Stimulated activated CD4-positive, alpha-beta T cell treated with anti-CD3 and anti-CD28 coated beads, TNF-alpha, amount 100 ng/mL, for 48 hours (primary cell): Measurements from ENCODE around the gene NAT8L.
"Not testable (repeated sequence)": the region's sequence is repeated elsewhere in the genome, so short reads cannot be mapped to it uniquely, and the experiment has no call there.

Source experiments
- DNase-seq, 3 donors: peaks; one replicate each; pipeline ENCODE4 v3.0.0-alpha.2; 2020; ENCODE audit warnings: low read depth in 3 of 3

NAT8L gene, protein sequence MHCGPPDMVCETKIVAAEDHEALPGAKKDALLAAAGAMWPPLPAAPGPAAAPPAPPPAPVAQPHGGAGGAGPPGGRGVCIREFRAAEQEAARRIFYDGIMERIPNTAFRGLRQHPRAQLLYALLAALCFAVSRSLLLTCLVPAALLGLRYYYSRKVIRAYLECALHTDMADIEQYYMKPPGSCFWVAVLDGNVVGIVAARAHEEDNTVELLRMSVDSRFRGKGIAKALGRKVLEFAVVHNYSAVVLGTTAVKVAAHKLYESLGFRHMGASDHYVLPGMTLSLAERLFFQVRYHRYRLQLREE

DNA sequence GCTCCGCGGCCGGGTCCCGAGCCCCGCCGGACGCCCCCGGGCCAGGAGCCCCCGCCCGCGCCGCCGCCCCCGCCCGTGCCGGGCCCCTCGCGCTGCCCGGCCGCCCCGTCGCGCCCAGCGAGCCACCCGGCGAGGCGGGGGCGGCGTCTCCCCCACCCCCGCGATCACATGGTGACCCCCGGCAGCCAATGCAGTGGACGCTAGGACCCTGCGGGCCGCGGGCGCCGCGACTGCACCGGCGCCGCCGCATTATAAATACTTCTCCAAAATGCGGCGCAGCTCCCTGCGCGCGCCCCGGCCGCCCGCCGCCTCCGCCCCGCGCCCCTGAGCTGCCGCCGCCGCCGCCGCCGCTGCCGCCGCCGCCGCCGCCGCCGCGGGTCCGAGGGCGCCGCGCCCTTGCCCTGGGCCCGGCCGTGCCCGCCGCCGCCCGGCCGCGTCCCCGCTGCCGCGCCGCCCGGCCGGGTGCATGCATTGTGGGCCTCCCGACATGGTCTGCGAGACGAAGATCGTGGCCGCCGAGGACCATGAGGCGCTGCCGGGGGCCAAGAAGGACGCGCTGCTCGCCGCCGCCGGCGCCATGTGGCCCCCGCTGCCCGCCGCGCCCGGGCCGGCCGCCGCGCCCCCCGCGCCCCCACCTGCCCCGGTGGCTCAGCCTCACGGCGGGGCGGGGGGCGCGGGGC, at the start of gene NAT8L:
TSS of gene NAT8L (plus strand) at position 282 of the 680 bp plus-strand sequence. CDS start at position 467, 185 bp downstream.
- DNase-seq, result no peak

DNA sequence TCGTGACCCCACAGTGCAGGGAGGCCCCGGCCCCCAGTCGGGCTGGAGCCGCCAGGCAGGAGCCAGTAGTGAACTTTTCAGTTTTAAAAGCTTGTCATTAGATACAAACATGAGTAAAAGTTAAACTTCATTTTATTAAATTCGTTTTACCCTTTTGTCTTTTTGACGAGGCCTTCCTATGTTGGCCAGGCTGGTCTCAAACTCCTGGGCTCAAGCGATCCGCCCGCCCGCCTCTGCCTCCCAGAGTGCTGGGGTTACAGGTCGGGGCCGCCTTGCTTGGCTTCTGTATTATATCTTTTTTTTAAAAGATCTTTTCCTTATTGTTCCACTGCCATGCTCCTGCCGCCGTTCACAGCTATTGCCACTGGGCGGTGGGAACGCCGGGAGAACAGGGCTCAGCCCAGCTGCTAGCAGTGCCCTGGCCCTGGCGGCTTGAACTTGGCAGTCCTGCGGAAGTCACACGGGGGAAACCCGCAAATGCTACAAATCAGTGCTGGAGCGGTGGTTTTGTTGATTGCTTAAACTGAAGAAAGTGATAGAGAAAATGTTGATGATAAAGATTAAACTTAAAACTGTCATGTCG, 49.4 kb upstream of the NAT8L start:
- DNase-seq, result peak; percentile 10 to 22 (median 21)

DNA sequence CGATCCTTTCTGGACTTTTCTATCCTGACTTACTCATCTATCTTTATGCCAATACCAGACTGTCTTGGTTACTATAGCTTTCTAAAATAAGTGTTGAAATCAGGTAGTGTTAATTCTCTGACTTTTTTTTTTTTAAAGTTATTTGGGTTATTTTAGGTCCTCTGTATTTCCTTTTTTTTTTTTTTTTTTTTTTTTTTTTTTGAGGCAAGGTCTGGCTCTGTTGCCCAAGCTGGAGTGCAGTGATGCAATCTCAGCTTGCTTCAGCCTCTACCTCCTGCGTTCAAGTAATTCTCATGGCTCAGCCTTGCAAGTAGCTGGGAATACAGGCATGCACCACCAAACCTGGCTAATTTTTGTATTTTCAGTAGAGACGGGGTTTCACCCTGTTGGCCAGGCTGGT, 47.5 kb upstream of the NAT8L start:
- no peak for DNase-seq

DNA sequence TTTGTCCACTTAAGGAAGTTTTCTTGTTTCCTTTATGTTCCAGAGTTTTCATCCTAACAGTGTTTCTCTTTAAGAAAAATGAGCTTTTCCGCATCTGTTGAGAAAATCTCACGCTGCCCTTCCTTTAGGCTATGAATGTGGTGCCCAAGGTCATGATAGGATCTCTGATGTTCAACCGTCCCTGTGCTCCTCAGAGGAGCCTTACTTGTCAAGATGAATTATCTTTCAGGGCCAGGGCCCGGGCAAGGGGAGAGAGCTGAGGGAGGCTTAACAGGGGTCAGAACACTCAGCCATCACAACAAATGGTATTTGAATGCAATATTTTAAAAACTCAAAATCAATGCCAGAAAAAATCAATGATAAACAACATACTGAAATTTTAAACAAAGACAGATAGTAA, 44.1 kb upstream of the NAT8L start:
- DNase-seq, result no peak

DNA sequence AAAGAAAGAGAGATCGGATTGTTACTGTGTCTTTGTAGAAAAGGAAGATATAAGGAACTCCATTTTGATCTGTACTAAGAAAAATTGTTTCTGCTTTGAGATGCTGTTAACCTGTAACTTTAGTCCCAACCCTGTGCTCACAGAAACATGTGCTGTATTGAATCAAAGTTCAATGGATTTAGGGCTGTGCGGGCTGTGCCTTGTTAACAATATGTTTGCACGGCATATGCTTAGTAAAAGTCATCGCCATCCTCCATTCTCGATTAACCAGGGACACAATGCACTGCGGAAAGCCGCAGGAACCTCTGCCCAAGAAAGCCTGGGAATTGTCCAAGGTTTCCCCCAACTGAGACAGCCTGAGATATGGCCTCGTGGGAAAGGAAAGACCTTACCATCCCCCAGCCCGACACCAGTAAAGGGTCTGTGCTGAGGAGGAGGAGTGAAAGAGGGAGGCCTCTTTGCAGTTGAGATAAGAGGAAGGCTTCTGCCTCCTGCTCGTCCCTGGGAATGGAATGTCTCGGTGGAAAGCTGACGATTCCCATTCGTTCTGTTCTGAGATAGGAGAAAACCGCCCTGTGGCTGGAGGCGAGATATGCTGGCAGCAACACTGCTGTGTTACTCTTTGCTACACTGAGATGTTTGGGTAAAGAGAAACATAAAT, 37.6 kb upstream of the NAT8L start:
- not testable (repeated sequence) for DNase-seq

DNA sequence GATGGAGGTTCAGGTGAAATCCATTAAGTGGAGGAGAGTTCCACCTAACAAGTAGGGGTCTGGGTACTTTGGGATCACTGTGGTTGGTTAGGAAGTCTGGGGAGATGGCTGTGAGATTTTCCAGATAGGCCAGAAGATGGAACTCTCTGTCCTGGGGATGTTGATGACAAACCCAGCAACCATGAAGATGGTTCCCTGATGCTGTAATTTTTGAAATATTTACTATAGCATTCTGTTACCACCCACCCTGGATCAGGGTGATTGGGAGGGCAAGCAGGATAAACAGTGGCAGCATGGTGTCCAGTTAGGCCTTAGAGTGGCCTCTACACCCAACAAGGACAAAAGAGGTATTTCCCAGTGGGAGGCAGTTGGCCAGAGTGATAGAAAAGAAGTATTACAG, 34.4 kb upstream of the NAT8L start:
- no peak for DNase-seq

DNA sequence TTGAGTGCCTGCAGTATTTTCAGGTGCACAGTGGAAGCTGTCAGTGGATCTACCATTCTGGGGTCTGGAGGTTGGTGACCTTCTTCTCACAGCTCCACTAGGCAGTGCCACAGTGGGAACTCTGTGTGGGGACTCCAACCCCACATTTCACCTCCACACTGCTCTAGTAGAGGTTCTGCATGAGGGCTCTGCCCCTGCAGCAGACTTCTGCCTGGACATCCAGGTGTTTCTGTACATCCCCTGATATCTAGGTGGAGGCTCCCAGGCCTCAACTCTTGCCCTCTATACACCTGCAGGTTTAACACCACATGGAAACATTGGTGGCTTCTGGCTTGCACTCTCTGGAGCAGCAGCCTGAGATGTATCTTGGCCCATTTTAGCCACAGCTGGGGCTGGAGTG, 33.3 kb upstream of the NAT8L start:
- no peak for DNase-seq

DNA sequence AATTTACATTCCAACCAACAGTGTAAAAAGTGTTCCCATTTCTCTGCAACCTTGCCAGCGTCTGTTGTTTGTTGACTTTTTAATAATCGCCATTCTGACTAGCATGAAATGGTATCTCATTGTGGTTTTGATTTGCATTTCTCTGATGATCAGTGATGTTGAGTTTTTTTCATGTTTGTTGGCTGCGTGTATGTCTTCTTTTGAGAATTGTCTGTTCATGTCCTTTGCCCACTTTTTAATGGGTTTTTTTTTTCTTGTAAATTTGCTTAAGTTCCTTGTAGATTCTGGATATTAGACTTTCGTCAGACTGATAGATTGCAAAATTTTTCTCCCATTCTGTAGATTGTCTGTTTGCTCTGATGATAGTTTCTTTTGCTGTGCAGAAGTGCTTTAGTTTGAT, 32.0 kb upstream of the NAT8L start:
- not testable (repeated sequence) for DNase-seq

DNA sequence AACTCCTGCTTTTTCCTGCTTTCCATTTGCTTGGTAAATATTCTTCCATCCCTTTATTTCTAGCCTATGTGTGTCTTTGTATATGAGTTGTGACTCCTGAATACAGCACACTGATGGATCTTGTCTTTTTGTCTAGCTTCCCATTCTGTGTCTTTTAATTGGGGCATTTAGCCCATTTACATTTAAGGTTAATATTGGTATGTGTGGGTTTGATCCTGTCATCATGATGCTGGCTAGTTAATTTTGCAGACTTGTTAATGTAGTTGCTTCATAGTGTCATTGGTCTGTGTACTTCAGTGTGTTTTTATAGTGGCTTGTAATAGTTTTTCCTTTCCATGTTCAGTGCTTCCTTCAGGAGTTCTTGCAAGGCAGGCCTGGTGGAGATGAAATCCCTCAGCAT, 28.0 kb upstream of the NAT8L start:
- DNase-seq, result not testable (repeated sequence)

DNA sequence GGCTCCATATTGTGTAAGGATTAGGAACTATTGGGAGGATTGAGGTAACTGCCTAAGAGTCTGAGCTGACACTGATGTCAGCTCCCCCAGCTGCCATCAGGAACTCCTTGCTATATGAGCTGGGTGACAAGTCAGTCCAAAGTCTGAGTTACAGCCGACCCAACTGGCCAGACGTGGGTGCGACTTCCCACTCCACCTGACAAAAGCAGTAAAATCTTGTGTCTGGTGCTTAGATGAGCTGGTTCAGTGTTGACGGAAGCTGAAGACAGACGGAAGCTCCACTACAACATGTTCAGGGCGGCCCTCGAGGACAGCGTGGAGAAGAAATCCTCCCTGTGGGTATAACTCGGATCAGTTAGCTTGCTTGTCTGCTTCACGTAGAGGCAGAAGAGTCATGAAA, 22.8 kb upstream of the NAT8L start:
- DNase-seq, result no peak

DNA sequence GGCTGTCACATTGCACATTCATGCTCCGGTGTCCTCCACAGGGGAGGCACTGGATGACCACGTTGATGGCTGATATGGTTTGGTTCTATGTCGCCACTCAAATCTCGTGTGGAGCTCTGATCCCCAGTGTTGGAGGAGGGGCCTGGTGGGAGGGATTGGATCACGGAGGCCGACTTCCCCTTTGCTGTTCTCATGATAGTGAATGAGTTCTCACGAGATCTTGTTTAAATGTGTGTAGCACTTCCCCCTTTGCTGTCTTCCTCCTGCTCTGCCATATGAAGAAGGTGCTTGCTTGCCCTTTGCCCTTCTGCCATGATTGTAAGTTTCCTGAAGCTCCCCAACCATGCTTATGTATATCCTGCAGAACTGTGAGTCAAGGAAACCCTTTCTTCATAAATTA, 22.3 kb upstream of the NAT8L start:
- no peak for DNase-seq

DNA sequence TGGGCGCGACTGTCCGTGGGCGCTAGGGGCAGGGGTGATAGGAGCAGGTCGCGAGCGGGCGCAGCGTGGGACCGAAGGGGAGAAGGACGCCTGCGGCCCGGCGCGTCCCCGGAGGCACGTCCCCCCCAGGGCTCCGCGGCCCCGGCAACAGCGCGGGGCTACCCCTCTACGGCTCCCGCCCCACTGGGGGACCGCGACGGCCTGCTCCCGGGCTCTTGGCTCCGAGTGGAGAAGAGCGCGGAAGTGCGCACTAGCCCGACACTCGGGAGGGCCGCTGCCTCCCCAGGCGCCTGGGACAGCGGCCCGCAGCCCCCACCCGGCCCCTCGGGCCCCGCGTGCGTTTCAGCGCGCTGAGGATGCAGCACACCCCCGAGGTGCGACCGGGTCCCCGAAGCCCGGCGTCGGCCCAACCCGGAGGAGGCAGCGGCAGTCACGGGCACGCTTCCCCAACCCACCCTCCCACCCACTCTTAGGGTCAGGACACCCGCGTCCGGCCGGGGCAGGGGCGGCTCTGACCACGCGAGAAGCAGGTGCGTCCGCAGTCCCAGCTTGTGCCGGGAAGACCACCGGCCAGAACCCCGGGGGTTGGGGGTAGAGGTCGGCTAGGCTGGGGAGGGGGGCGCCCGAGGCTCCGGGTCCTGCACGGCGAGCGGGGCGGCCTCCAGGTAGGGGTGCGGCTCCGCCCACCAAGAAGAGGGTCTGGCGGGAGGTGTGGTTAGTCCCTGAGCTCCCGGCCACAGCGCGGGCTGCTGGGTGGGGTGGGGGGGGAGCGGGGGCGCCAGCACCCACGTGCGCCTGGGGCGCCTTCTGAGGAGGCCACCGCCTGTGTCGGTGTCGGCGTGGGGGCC, 18.5 kb upstream of the NAT8L start:
- DNase-seq, result no peak

DNA sequence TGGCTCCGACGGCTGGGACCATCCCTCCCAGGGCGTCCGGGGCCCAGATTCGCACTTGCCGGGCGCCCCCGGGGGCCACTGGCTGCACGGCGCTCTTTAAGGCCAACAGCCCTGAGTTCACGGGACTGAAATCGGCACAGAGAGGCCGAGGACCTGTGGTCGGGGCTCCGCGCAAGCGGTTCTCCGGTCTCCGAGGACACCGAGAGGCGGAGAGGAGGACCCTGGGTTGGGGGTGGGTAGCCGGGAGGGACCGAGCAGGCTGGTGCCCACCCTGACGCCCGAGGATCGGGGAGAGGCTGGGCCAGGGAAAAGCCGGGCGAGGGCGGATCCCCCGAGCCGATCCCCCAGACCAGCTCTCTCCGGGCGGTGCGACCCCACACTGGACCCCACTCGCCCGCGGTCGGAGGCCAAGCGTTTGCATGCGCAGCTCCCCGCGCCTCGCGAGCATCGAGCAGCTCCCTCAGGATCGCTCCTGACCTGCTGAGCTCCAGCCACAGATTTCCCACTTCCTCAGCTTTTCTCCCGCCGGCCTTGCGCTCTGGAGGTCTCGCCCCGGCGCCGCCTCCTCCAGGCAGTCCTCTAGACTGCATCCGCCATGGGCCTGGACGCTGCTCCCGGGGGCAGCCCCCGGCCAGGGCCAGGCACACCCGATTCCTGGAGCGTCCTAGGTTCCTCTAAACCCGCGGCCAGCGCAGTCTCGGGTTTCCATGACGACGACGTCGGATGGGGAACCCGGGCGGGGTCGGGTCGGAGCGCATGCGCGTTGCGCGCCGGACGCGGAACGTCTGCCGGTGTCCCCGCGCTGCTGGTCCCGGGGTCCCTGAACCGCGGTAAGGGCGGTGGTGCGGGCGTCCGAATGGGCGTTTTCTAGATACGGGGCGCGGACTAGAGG, 17.6 kb upstream of the NAT8L start:
- DNase-seq, result peak; percentile 77 to 89 (median 83)

DNA sequence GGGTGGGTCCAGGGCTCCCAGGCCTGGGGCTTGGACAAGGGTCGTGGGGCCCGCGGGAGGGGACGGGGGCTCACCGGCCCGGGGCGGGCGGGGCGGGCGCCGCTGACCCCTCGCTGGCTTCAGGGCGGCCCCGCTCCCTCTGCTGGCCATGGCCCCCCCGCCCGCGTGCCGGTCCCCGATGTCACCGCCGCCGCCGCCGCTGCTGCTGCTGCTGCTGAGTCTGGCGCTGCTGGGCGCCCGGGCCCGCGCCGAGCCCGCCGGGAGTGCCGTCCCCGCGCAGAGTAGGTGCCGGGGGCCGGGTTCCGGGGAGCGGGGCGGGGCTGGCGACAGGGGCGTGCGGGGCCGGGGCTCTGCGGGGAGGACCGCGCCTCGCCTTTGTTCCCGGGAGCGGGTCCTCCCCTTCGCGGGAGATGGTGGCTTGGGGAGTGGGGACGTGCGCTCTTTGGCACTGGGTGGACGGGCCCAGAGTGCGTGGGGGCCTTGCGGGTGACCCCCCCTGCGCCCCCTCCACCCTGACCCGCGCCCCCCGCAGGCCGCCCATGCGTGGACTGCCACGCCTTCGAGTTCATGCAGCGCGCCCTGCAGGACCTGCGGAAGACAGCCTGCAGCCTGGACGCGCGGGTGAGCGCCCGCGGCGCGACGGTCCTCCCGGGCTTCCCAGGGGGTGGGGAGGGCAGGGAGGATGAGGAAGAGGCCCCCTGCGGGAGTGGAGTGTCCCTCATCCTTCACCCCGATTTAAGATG, 16.8 kb upstream of the NAT8L start:
- DNase-seq, result peak in 1 of 3 donors; percentile 19

DNA sequence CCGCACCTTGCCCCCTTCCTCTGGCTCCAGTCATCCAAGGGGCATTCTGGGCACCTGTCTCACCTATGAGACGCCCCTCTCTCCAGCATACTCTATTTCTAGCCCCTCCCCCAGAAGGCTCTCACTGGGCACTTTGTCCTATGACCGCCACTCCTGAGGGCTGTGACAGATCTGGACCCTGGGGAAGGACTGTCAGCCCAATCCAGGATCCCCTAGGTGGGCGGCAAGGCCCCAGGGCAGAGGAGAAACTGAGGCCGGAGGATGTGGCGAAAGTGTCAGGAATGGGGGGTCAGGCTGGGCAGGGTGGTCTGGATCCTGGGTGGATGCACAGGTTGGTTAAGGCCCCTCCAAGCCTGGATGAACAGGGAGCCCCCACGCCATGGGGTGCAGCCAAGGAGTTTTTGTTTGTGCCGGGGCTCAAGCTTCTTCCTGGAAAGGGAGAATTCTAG, 16.2 kb upstream of the NAT8L start:
- DNase-seq, result no peak

DNA sequence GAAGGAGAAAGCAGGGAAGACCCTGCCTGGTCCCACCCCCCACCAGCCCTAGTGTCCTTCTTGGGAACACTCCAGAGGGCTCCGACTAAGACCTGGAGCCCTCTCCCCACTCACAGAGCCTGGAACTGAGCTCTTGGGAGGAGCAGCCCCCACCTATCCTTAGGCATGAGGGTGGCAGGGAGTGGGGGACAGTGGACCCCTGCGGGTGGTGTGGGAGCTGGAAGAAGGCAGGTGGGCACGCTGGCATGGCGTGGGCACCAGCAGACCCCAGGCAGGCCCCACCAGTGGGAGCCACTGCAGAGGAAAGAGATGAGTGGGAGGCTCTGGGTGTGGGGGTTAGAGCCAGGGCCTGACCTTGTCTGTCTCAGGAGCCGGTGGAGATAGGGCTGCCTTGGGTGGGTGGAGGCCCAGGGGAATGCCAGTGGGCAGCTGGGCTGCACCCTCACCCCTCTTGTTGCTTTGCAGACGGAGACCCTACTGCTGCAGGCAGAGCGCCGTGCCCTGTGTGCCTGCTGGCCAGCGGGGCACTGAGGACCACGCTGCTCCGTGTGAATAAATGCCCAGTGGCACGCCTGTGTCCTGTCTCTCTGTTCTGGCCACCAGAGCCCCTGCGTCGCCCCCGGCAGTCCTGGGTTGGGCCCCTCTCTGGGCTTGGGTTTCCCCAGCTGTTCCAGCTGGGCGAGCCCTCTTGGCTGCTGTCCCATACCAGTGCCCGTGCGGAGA, 15.6 kb upstream of the NAT8L start:
- no peak for DNase-seq

DNA sequence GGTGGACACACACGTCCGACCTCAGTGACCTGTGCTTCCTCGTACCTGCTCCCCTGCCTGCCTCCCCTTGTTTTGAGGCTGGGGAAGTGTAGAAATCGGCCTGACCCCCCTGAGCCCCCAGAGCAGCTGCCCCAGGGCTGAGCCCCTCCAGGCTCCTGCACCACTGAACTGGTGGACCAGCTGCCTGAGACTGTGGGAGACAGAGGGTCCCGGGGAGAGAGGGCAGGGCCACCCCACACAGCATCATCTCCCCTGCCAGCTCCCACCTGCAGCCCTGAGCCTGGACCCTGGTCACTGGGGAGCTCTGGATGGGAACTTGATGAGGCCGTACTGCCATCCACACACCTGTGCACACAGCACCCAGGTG, 15.0 kb upstream of the NAT8L start:
- DNase-seq, result no peak

DNA sequence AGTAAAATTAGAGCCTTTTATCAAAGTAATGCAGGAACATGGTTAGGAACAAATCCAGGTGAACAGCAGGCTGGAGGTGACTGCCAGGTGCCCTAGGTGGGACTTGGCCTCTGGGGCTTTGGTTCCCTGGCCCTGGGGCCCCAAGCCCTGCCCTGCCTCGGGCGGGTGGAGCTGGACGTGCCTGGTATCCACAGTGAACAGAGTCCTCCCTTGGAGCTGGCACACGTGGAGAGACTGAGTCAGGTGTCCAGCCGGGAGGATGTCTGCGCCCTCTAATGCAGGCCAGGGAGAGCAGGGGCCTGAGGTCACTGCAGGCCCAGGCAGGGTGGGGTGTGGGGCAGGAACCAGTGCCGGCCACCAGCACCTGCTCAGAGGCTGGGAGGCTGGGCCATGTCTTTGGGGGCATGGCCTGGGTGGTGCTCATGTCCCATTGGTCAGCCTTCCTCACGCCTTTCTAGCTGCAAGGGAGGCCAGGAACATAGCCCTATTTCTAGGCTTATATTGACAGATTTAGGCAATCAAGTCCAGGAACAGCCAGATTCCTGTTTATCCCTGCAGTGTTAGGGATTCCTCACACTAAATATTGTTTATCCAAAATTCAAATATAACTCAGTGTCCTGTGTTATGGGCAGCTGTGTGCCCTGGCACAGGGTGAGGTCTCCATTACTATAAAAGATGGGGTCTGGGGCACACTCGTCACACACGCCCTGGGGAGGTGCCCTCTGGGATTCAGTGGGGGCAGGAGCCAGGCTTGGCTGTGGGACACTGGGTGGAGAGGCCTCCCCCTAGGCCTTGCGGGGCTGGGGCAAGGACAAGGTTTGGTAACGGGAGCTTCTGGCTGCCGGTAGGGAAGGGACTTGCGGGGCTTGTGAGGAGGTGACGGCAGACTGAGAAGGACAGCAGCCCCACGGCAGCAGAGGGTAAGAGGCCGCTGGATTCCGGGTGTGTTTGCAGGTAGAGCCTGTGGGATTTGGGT, 14.3 kb upstream of the NAT8L start:
- no peak for DNase-seq
